CD4-positive, alpha-beta T cell treated with Interleukin-4 for 1 hour (primary cell): Measurements from ENCODE around the gene KCNJ14.

ENCODE experiments used
- DNase-seq, 2 donors: peaks; one replicate each; pipeline ENCODE4 v3.0.0-alpha.2; 2020 to 2022

KCNJ14 gene

GRCh38 chr19:48455171-48455907 is at the start of gene KCNJ14:
KCNJ14 (plus strand) TSS chr19:48455574; CDS start chr19:48461725, 6,151 bp downstream.
- DNase-seq = no peak

GRCh38 chr19:48405850-48406249 is 49.5 kb upstream of the KCNJ14 start:
- no peak for DNase-seq

DNA sequence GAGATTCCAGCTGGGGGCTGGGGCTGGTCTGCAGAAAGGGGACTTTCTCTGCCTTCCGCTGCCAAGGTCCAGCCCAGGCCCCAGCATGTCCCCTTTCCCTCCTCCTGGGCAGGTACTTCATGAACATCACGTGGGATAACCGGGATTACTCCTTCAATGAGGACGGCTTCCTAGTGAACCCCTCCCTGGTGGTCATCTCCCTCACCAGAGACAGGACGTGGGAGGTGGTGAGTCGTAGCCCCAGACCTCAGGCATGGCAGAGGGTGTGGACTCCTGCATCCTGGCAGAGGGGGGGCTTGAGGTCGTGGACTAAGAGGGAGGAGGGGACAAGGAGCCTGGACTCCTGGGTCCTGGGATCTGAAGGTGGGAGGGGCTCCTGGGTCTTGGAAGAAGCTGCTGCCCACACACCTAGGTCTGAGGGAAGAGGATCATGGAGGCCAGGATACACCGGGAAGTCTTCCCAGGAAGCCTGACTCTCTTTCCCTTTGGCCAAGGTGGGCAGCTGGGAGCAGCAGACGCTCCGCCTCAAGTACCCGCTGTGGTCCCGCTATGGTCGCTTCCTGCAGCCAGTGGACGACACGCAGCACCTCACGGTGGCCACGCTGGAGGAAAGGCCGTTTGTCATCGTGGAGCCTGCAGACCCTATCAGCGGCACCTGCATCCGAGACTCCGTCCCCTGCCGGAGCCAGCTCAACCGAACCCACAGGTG is 41.3 kb upstream of the KCNJ14 start:
- DNase-seq = no peak

- DNase-seq = peak; percentile 84
Measured at GRCh38 chr19:48415395-48415794, 40.0 kb upstream of the KCNJ14 start.

GRCh38 chr19:48415806-48416221 is 39.6 kb upstream of the KCNJ14 start:
- DNase-seq = no peak

DNA sequence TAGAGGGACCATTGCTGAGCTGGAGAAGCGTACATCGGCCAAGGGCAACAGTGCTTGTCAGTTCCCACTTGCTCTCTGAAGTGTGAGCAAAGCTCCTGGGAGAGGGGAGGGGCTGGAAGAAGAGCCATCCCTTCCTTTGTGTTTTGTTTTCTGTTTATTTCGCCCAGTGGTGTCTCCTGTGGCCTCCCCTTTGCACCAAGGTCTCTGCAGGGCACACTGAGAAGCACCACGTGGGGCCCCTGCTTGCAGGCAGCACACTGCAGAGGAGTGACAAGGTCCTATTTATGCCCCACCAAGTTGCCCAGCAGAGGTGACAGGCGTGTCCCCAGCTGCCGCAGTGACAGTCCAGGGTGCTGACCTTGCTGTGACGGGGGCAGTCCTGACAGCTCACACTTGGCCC is 38.0 kb upstream of the KCNJ14 start:
- no peak for DNase-seq

DNA sequence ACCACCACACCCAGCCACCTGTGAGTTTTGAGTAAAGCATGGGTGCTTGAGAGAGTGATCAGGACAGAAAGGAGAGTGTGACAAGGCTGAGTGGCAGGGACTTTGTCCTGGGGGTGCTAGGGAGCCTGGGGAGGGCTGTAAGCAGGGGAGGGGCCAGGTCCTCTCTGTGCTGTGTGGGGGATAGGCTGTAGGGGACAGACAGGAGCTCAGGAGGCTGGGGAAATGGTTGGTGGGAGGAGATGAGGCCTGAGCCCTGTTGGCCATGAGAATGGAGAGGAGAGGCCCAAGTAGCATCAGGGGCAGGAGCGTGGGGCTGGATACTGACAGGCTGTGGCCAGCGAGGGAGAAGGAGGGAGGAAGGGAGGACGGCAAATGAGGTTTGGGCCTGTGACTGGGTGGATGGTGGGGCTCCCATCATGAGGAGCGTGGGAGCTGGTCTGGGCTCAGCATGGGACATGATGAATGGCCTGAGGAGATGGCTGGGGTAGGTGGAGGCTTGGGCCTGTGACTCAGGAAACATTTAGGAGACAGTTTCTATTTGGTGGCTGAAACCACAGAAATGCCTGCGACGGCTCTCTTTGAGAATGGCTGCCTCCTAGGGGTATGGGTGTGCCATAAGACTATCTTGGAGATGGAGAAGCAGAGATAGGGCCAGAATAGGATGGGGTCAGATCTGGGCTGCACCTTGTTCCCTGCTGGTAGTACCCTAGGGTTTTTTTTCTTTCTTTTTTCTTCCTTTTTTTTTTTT is 36.9 kb upstream of the KCNJ14 start:
- DNase-seq = no peak

- peak; percentile 83 to 85 for DNase-seq
Measured at GRCh38 chr19:48419158-48419920, 36.0 kb upstream of the KCNJ14 start.

DNA sequence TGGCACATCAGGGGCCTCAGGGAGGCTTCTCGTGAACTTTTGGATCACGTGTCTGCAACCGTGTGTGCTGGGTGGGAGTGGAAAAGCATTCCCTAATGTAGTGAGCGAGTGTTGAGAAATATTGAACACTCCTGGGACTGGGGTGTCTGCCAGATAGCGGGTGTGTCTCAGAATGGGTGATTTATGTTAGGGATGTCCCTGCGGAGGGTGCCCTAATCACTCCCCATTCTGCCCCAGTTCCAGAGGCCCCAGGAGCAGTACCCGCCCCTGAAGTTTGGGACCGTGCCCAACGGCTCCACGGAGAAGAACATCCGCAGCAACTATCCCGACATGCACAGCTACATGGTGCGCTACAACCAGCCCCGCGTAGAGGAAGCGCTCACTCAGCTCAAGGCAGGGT is 33.8 kb upstream of the KCNJ14 start:
- DNase-seq = no peak

GRCh38 chr19:48424694-48425219 is 30.6 kb upstream of the KCNJ14 start:
- DNase-seq = no peak

DNA sequence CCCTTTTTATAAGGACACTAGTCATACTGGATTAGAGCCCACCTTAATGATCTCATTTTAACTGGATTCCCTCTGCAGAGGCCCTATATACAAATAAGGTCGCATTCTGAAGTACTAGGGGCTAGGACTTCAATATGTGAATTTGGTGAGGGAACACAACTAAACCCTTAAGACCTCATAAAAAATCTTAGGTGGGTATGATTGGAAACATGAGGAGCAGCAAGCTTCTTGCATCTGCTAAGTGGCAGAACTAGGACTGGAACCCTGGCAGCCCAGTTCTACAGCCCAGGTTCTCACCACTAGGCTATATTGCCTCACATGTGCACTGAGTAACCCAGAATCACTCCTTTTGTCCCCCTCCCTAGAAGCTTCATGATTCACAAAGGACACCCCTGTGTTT is 26.7 kb upstream of the KCNJ14 start:
- DNase-seq = no peak

- DNase-seq = no peak
Measured at GRCh38 chr19:48433337-48433736, 22.0 kb upstream of the KCNJ14 start.

DNA sequence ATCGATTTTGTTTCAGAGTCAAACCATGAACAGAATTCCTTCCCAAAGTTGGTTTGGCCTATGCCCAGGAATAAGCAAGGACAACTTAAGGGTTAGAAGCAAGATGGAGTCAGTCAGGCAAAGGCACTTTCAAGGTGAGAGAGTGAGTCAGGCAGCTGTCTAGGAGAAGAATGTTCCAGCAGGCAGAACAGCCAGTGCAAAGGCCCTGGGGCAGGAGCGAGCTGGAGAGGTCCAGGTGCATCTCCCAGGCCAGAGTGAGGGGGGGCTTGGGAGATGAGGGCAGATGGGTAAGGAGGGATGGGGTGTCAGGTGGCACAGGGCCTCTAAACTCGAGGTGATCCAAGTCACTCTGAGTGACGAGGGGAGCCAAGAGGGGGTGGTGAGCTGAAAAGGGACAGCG is 18.8 kb upstream of the KCNJ14 start:
- no peak for DNase-seq

DNA sequence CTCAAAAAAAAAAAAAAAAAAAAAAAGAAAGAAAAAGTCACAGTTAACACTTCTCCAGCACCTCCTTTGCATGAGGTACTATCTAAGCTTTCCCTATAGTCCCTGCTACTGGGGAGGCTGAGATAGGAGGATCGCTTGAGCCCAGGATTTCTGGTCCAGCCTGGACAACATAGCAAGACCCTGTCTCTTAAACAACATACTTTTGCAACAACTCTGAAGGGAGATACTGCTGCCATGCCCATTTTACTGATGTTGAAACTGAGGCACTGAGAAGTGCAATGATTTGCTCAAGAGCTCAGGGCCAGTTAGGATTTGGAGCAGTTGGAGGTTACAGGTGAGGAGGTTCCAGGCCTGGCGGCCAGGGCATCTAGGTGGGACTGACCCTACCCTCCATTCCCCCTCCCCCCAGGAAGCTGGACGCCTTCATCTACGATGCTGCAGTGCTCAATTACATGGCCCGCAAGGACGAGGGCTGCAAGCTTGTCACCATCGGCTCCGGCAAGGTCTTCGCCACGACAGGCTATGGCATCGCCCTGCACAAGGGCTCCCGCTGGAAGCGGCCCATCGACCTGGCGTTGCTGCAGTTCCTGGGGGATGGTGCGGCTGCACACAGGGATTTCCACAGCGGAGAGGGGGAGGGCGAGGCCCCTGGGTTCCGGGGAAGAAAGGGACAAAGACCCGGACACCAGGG is 13.9 kb upstream of the KCNJ14 start:
- DNase-seq = no peak

DNA sequence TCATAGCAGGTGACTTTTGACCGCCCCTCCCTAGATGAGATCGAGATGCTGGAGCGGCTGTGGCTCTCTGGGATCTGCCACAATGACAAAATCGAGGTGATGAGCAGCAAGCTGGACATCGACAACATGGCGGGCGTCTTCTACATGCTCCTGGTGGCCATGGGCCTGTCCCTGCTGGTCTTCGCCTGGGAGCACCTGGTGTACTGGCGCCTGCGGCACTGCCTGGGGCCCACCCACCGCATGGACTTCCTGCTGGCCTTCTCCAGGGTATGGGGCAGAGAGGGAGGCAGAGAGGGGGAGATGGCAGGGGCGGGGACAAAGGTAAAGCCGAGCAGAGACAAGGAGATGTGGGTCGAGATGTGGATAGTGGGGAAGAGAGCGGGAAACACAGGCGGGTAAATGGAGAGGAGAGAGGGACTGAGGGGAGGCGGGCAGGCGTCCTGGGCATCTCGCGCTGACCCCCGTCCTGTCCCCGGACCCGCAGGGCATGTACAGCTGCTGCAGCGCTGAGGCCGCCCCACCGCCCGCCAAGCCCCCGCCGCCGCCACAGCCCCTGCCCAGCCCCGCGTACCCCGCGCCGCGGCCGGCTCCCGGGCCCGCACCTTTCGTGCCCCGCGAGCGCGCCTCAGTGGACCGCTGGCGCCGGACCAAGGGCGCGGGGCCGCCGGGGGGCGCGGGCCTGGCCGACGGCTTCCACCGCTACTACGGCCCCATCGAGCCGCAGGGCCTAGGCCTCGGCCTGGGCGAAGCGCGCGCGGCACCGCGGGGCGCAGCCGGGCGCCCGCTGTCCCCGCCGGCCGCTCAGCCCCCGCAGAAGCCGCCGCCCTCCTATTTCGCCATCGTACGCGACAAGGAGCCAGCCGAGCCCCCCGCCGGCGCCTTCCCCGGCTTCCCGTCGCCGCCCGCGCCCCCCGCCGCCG is 13.0 kb upstream of the KCNJ14 start:
- DNase-seq = no peak

GRCh38 chr19:48443256-48443655 is 12.1 kb upstream of the KCNJ14 start:
- DNase-seq = no peak

DNA sequence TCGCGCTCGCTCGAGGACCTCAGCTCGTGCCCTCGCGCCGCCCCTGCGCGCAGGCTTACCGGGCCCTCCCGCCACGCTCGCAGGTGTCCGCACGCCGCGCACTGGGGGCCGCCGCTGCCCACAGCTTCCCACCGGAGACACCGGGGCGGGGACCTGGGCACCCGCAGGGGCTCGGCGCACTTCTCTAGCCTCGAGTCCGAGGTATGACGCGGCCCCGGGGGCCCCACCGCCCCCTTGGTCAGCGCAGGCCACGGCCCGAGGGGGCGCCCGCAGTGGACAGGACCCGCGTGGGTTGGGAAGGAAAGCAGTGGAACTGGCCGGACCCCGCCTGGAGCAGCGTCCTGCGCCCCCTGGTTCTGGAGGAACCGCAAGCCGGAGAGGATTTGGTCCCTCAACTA is 11.6 kb upstream of the KCNJ14 start:
- peak in 1 of 2 donors; percentile 5 for DNase-seq

GRCh38 chr19:48444129-48444935 is 11.0 kb upstream of the KCNJ14 start:
- peak in 1 of 2 donors; percentile 12 for DNase-seq

DNA sequence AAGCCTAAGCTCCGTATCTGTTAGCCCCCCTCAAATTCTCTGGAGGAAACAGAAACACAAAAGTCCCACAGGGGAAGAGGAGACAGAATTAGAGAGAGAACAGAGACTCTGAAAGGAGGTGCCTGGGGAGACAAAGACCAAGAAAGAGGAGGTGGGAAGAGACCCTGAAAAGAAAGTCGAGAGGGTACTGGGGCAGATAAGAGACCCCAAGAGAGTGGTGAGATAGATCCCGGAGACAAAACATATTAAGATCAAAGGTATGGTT is 10.5 kb upstream of the KCNJ14 start:
- DNase-seq = no peak

- peak in 1 of 2 donors; percentile 17 for DNase-seq
Measured at GRCh38 chr19:48445256-48445605, 10.1 kb upstream of the KCNJ14 start.
